GM21723 (cell line): ENCODE results near the gene WDR91.
"Not testable (repeated sequence)": the region's sequence is repeated elsewhere in the genome, so short reads cannot be mapped to it uniquely, and the experiment has no call there.

Source experiments
- ATAC-seq: cut with Tn5 transposase; IDR thresholded peaks from one replicate; pipeline ENCODE4 v1.9.1; 2021; ENCODE audit warnings: mild to moderate bottlenecking, moderate library complexity; ENCODE audit not compliant: unreplicated experiment

The WDR91 gene

GRCh38 chr7:135181261-135181928 lies 29.9 kb downstream of the WDR91 start:
- no peak for ATAC-seq

GRCh38 chr7:135180122-135180521 lies 31.2 kb downstream of the WDR91 start:
- ATAC-seq, result no peak

GRCh38 chr7:135179321-135179925 lies 31.9 kb downstream of the WDR91 start:
- no peak for ATAC-seq

GRCh38 chr7:135178364-135178763 lies 33.0 kb downstream of the WDR91 start:
- no peak for ATAC-seq

- ATAC-seq, result no peak
Measured at GRCh38 chr7:135177028-135177696, 34.2 kb downstream of the WDR91 start.

- no peak for ATAC-seq
Measured at GRCh38 chr7:135175931-135176330, 35.4 kb downstream of the WDR91 start.

- ATAC-seq, result no peak
Measured at GRCh38 chr7:135174941-135175340, 36.4 kb downstream of the WDR91 start.

- ATAC-seq, result not testable (repeated sequence)
Measured at GRCh38 chr7:135173916-135174315, 37.4 kb downstream of the WDR91 start.

- not testable (repeated sequence) for ATAC-seq
Measured at GRCh38 chr7:135171581-135172291, 39.6 kb downstream of the WDR91 start.

- ATAC-seq, result peak; percentile 38
Measured at GRCh38 chr7:135170998-135171481, 40.3 kb downstream of the WDR91 start.

- peak; percentile 69 for ATAC-seq
Measured at GRCh38 chr7:135170274-135170997, 40.9 kb downstream of the WDR91 start, which contains the start of gene CYREN. TSS of gene CYREN (minus strand) at chr7:135170707. CDS start at chr7:135168922, 1,785 bp downstream.

- ATAC-seq, result peak; percentile 26
Measured at GRCh38 chr7:135169964-135170273, 41.4 kb downstream of the WDR91 start.

GRCh38 chr7:135169141-135169963 lies 42.0 kb downstream of the WDR91 start:
- ATAC-seq, result peak; percentile 45

- no peak for ATAC-seq
Measured at GRCh38 chr7:135168489-135169140, 42.7 kb downstream of the WDR91 start.

- no peak for ATAC-seq
Measured at GRCh38 chr7:135168001-135168400, 43.3 kb downstream of the WDR91 start.

- no peak for ATAC-seq
Measured at GRCh38 chr7:135167365-135167917, 43.9 kb downstream of the WDR91 start.

- ATAC-seq, result no peak
Measured at GRCh38 chr7:135166338-135166990, 44.9 kb downstream of the WDR91 start.

GRCh38 chr7:135165862-135166261 lies 45.5 kb downstream of the WDR91 start:
- ATAC-seq, result no peak
